Endothelial cell of umbilical vein (primary cell): ENCODE results near the gene CTSW. TPM values are rescaled to one million over a fixed set of nuclear protein-coding genes. Genes with fewer than 3 reads are reported as not detected.

Experiments
- BruUV-seq: library from RNA; stranded (reverse); fragments of 400-500 nt; replicated peaks from 2 replicates; lab custom pipeline; 2021; lab: Mats Ljungman, UMichigan
- CTCF ChIA-PET: fragments of 300-600, 350-600 bp; sonication (Branson Sonifier 250); formaldehyde crosslinking; loops from one replicate; lab custom pipeline; 2021; ENCODE audit warnings: antibody characterized with exemption, inconsistent platforms; lab: Charles Lee
- POLR2A ChIA-PET: fragments of 300-600, 350-600 bp; sonication (Branson Sonifier 250); formaldehyde crosslinking; loops from one replicate; lab custom pipeline; 2021; ENCODE audit warnings: antibody characterized with exemption, inconsistent platforms; lab: Charles Lee
- DNase-seq: peaks from one replicate; pipeline ENCODE4 v3.0.0-alpha.2; 2011; ENCODE audit warnings: low read depth, low spot score
- FAIRE-seq: peaks from 2 replicates; lab custom pipeline; 2011; peaks lifted over from hg19 to GRCh38; lab: Jason Lieb, UNC
- H2AFZ ChIP-seq: 2 replicates; pipeline ENCODE4 v1.6.0; 2012; ENCODE audit warnings: low read depth, low read length, control low read depth, inconsistent platforms
- H3K27ac ChIP-seq: 2 replicates; pipeline ENCODE4 v1.5.1; 2011; ENCODE audit warnings: low read depth, mild to moderate bottlenecking, control low read depth, low read length, moderate library complexity; ENCODE audit not compliant: insufficient read depth
- H3K27me3 ChIP-seq, 2 experiments: 2 replicates each; pipeline versions ENCODE4 v1.6.0 to v1.6.1; 2011; ENCODE audit warnings: low read length in 2 of 2, mixed read lengths in 1 of 2; ENCODE audit not compliant: control insufficient read depth in 2 of 2, insufficient read depth in 2 of 2
- H3K36me3 ChIP-seq, 2 experiments: 2 replicates in 1 of 2; 3 replicates in 1 of 2; pipeline ENCODE4 v1.5.1; 2011; ENCODE audit warnings: low read length in 2 of 2, mild to moderate bottlenecking in 1 of 2, moderate library complexity in 1 of 2; ENCODE audit not compliant: control insufficient read depth in 2 of 2, insufficient read depth in 2 of 2; ENCODE audit errors: extremely low read depth in 1 of 2
- H3K4me1 ChIP-seq: 3 replicates; pipeline ENCODE4 v1.5.1; 2011; ENCODE audit warnings: mild to moderate bottlenecking, low read length; ENCODE audit not compliant: control insufficient read depth, insufficient read depth; ENCODE audit errors: extremely low read depth
- H3K4me2 ChIP-seq: 2 replicates; pipeline ENCODE4 v1.6.1; 2011; ENCODE audit warnings: low read length, control low read depth, mixed read lengths; ENCODE audit not compliant: insufficient read depth
- H3K4me3 ChIP-seq, 3 experiments: fragments of 200-600 bp in 1 of 3; sonication (generic), shearing (Covaris generic) in 1 of 3; replicated peaks in 1 of 3; 2 replicates each; pipeline ENCODE4 v1.5.1; 2011 to 2016; ENCODE audit warnings: control low read depth in 3 of 3, low read length in 3 of 3, mild to moderate bottlenecking in 2 of 3, inconsistent platforms in 1 of 3, low read depth in 1 of 3, moderate library complexity in 1 of 3; ENCODE audit not compliant: insufficient read depth in 1 of 3
- H3K79me2 ChIP-seq: 2 replicates; pipeline ENCODE4 v1.6.0; 2012; ENCODE audit warnings: low read length, inconsistent platforms; ENCODE audit not compliant: control insufficient read depth, insufficient read depth
- H3K9ac ChIP-seq: replicated peaks from 2 replicates; pipeline ENCODE3; 2011; ENCODE audit warnings: low read length, control low read depth; ENCODE audit not compliant: insufficient read depth; ENCODE audit errors: extremely low read depth
- H3K9me1 ChIP-seq: replicated peaks from 3 replicates; pipeline ENCODE4 v1.6.0; 2011; ENCODE audit warnings: mild to moderate bottlenecking, low read length; ENCODE audit not compliant: control insufficient read depth, insufficient read depth; ENCODE audit errors: extremely low read depth
- H3K9me3 ChIP-seq: replicated peaks from 2 replicates; pipeline ENCODE4 v1.5.1; 2012; ENCODE audit warnings: low read length, inconsistent platforms; ENCODE audit not compliant: control insufficient read depth, insufficient read depth
- H4K20me1 ChIP-seq: replicated peaks from 2 replicates; pipeline ENCODE3; 2011; ENCODE audit warnings: mild to moderate bottlenecking, low read length; ENCODE audit not compliant: control insufficient read depth, insufficient read depth; ENCODE audit errors: extremely low read depth
- FOS ChIP-seq: IDR thresholded peaks from 2 replicates; pipeline ENCODE4 v1.6.1; 2011; ENCODE audit warnings: mild to moderate bottlenecking, low read length, moderate library complexity, borderline replicate concordance; ENCODE audit not compliant: insufficient read depth
- GATA2 ChIP-seq: IDR thresholded peaks from 2 replicates; pipeline ENCODE4 v1.7.0; 2011; ENCODE audit warnings: low read depth, mild to moderate bottlenecking, moderate library complexity, mixed read lengths, low read length; ENCODE audit not compliant: insufficient read length, insufficient read depth
- dilution Hi-C: fragments of 300-500 bp; cut with MboI; formaldehyde crosslinking; loops from one replicate; pipeline ENCODE4 v1.15.0; 2019; ENCODE audit warnings: low sequenced_read_pairs; ENCODE audit not compliant: extremely low pct_ligation_motif_present
- intact Hi-C: fragments of 100-400 bp; cut with micrococcal nuclease; formaldehyde crosslinking; loops from one replicate; pipeline ENCODE4 v1.10.0; 2022
- polyA plus RNA-seq, 4 experiments: library from polyadenylated mRNA; depleted of rRNA in 3 of 4; stranded (reverse) in 3 of 4; unstranded in 1 of 4; fragments of >200 nt; gene quantifications; 2 replicates each; pipeline versions ENCODE4 v1.2.1 to v1.2.3, GENCODE V29; 2011 to 2012; ENCODE audit warnings: missing spikeins in 1 of 4
- total RNA-seq: library from RNA; stranded (reverse); gene quantifications from 2 replicates; pipeline ENCODE4 v1.2.3, GENCODE V29; 2021
- TF ChIP-seq, protein P1 (sequence below): IDR thresholded peaks from 2 replicates; pipeline ENCODE4 v1.6.1; 2011; ENCODE audit not compliant: insufficient read depth, insufficient read length
- TF ChIP-seq, protein P2 (sequence below), 2 donors: IDR thresholded peaks; 1 replicate in 1 of 2; 2 replicates in 1 of 2; pipeline ENCODE4 v1.5.1; 2011; ENCODE audit warnings: low read length in 2 of 2, mild to moderate bottlenecking in 2 of 2, moderate library complexity in 2 of 2, control low read depth in 1 of 2, inconsistent platforms in 1 of 2, low read depth in 1 of 2; ENCODE audit not compliant: insufficient read depth in 1 of 2; ENCODE audit errors: extremely low read depth in 1 of 2

CTSW gene
- total and polyA plus RNA-seq, 2 donors (not counting 3 experiments of a cell fraction or from before 2014, with no cell fraction given): not detected

DNA sequence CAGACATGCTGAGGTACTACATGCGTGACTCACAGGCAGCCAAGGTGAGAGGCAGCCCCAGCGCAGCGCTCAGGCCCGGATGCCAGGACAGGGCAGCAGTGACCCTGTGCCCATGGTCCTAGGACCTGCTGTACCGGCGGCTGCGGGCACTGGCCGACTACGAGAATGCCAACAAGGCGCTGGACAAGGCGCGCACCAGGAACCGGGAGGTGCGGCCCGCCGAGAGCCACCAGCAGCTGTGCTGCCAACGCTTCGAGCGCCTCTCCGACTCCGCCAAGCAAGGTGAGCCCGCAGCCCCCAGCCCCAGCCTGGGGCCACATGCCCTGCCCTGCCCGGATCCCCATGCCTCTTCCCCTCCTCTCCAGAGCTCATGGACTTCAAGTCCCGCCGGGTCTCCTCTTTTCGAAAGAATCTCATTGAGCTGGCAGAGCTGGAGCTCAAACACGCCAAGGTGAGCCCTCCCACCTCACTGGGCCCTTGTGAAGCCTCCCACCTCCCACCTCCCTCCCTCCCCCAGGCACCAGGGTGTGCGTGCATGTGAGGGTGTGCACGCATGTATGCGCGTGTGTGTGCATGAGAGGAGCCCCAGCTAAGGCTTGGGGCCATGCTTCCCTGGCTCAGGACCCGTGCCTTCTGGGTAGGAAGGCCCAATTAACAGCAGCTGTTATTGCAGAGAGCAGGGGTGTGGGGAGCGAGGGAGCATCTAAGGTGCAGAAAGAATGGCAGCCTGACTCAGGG is 27.0 kb upstream of the CTSW start:
- DNase-seq: no peak
- Histone ChIP-seq H3K27ac (no peak overlapping the region), H3K79me2 (peaks cover 46% of the 10 kb centered on the region), H3K36me3 (peaks cover 36 to 44% of the 10 kb centered on the region in 2 experiments), H3K27me3 (no peaks in the 10 kb centered on the region), H4K20me1 (peaks cover 9% of the 10 kb centered on the region), H3K4me2 (no peak overlapping the region), H3K9me3 (no peaks in the 10 kb centered on the region), H3K4me1 (peaks cover 15% of the 10 kb centered on the region), H3K4me3 (no peak overlapping the region), H2AFZ (no peak overlapping the region), H3K9me1 (no peaks in the 10 kb centered on the region), H3K9ac (no peak overlapping the region)
- BruUV-seq: no TSS peak
- dilution Hi-C loops: no loop called here
- POLR2A ChIA-PET: interaction anchor here (1.2 kb wide), 1 partner anchor 37 kb away, joined by 3 read pairs; no protein-coding TSS in a partner anchor
- CTCF ChIA-PET: interaction anchor here (0.9 to 3.7 kb wide), 4 partner anchors 14 to 72 kb away, joined by 3 to 18 read pairs (median 5); partner anchors contain the start of gene FIBP
- FAIRE-seq: no peak
- TF ChIP-seq FOS (no peak), GATA2 (no peak)
- TF ChIP-seq, protein P1, sequence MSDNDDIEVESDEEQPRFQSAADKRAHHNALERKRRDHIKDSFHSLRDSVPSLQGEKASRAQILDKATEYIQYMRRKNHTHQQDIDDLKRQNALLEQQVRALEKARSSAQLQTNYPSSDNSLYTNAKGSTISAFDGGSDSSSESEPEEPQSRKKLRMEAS: no peak
- TF ChIP-seq, protein P2, sequence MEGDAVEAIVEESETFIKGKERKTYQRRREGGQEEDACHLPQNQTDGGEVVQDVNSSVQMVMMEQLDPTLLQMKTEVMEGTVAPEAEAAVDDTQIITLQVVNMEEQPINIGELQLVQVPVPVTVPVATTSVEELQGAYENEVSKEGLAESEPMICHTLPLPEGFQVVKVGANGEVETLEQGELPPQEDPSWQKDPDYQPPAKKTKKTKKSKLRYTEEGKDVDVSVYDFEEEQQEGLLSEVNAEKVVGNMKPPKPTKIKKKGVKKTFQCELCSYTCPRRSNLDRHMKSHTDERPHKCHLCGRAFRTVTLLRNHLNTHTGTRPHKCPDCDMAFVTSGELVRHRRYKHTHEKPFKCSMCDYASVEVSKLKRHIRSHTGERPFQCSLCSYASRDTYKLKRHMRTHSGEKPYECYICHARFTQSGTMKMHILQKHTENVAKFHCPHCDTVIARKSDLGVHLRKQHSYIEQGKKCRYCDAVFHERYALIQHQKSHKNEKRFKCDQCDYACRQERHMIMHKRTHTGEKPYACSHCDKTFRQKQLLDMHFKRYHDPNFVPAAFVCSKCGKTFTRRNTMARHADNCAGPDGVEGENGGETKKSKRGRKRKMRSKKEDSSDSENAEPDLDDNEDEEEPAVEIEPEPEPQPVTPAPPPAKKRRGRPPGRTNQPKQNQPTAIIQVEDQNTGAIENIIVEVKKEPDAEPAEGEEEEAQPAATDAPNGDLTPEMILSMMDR (IDR thresholded peaks at IDR 0.05; ENCODE audit: extremely low read depth in 1 of 2, insufficient read depth in 1 of 2, low read depth in 1 of 2, low read length in 2 of 2): no peak
- intact Hi-C loops: no loop called here
